Measurements from ENCODE around the gene EIF2S1. TPM values are rescaled to one million over a fixed set of nuclear protein-coding genes. Genes with fewer than 3 reads are reported as not detected.
A peak's percentile ranks its signal among the peaks of the same experiment; 100 is the strongest.
"Not testable (repeated sequence)": the region's sequence is repeated elsewhere in the genome, so short reads cannot be mapped to it uniquely, and the experiment has no call there.

EIF2S1 gene
- 75.9 TPM for total RNA-seq

DNA sequence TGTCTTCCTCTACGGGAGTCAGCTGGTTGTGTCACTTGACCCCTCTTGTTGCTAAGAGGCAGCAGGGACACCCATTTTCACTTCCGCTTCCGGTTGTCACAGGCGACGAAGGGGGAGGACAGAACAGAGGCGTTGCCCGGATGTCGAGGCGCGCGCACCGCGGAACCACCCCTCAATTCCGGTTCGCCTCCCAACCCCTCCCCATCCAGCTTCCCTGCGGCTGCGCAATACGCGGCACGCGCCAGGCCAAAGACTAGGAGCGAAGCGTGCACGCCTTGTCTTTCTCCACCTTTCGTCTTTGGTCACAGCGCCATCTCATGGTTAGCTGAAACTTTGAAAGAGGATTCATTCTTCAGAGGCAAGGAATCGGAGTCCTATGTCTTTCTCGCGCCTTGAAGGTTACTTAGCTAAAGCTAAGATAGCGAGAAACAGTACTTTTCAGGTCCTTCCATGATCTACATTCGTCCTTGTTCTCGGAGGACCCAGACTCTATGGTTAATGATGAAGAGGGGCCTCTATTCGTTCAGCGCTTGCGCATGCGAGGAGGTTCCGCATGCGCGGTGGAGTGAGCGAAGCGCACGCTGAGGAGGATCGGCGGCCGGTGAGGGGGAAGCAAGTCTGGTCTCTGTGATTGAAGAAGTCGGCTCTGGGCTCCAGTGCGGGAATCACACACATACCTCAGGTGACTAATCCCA is at the start of gene EIF2S1, which contains the start of gene ATP6V1D:
EIF2S1 (plus strand) TSS at position 554 of the 695 bp plus-strand sequence. CDS start 4,440 bp downstream, outside the sequence.
ATP6V1D (minus strand) TSS at position 30 of the 695 bp plus-strand sequence. CDS start 106 bp downstream, outside the sequence.
- DNase-seq (ENCODE audit: low spot score) = peak; percentile 100

- DNase-seq (ENCODE audit: low spot score) = no peak
These were observed 48.3 kb upstream of the EIF2S1 start for GRCh38 chr14:67311868-67312267.

DNA sequence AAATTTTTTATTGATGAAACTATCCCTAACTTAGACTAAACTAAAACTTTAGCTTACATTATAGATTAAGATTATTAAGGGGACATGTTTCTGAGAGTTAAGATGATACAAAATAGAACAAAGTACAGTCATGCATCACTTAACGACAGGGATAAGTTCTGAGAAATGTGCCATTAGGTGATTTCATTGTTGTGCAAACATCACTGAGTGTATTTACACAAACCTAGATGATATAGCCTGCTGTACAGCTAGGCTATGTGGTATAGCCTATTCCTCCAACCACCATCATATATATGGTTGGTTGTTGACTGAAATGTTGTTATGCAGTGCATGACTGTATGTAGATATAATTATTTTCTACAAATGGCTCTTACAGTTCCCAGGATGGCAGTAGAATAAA is 47.0 kb upstream of the EIF2S1 start:
- no peak for DNase-seq (ENCODE audit: low spot score)

DNA sequence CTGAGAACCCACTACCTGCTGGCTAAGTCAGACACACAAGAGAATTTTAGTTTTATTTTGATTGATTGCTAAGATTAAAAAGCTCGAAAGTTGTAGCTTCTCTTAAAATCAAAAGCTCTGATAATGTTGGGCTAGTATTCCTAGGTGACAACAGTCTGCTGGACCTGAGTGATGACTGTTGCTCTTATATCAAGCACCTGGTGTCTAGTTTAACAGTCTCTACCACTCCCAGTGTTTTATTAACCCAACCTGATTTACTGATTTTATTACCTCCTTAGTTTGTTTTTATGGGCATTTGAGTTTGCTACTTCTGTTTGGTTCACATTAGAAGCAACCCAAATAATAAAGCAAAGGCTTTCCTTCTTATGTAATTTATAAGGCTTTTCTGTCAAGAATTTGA is 42.3 kb upstream of the EIF2S1 start:
- no peak for DNase-seq (ENCODE audit: low spot score)

DNA sequence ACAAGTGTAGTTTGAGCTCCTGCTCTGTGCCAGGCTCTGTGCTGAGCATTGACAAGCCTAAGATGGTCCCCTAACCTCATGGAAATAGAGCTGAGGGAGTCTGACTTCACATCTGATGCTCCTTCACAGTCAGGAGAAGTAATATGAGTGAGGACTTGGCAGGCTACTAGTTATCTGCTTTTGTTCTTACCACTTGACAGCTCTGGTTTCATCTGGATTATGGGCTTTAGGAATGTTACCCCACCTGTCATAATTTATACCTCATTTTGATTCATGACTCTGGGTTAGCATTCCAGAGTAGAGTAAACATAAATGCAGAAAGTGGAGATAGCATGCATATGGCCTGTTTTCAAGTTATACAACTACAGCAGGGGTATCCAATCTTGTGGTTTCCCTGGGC is 41.0 kb upstream of the EIF2S1 start:
- DNase-seq (ENCODE audit: low spot score) = no peak

- DNase-seq (ENCODE audit: low spot score) = not testable (repeated sequence)
These were observed 30.5 kb upstream of the EIF2S1 start for GRCh38 chr14:67329666-67330065.

- no peak for DNase-seq (ENCODE audit: low spot score)
These were observed 28.6 kb upstream of the EIF2S1 start for GRCh38 chr14:67331368-67332125.

GRCh38 chr14:67332468-67332867 is 27.7 kb upstream of the EIF2S1 start:
- DNase-seq (ENCODE audit: low spot score) = no peak

- no peak for DNase-seq (ENCODE audit: low spot score)
These were observed 24.3 kb upstream of the EIF2S1 start for GRCh38 chr14:67335781-67336180.

GRCh38 chr14:67341231-67341630 is 18.9 kb upstream of the EIF2S1 start:
- DNase-seq (ENCODE audit: low spot score) = not testable (repeated sequence)

DNA sequence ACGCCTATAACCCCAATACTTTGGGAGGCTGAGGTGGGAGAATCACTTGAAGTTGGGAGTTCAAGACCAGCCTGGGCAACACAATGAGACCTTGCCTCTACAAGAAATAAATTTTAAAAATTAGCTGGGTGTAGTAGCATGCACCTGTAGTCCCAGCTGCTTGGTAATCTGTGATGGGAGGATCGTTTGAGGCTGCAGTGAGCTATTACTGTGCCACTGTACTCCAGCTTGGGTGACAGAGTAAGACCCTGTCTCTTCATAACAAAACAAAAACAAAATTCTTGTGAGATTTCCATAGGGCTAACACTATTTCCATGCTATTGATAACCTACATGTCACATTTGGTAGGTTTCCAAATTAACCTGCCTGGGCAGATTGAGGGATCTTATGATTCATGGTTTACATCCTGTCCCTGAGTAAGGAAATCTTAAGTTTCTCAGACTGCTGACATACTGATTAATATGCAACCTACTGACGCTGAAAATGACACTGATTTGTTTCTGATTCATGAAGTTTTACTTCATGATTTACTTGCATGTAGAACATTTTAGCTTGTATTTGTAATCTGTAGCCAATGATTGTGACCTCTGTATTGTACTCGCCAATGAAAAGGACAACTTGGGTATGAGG is 16.4 kb upstream of the EIF2S1 start:
- no peak for DNase-seq (ENCODE audit: low spot score)

GRCh38 chr14:67345583-67345982 is 14.5 kb upstream of the EIF2S1 start:
- no peak for DNase-seq (ENCODE audit: low spot score)

DNA sequence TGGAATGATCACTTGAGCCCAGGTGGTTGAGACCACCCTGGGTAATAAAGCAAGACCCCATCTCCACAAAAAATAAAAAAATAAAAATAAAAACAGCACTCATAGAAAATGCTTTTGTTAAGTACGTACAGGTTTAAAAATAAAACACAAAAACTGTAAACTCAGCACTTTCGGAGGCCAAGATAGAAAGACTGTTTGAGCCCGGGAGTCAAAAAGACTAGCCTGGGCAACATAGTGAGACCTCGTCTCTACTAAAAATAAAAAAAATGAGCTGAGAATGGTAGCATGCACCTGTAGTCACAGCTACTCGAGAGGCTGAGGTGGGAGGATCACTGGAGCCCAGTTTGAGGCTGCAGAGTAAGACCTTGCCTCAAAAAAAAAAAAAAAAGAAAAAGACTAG is 8.1 kb upstream of the EIF2S1 start:
- no peak for DNase-seq (ENCODE audit: low spot score)

- DNase-seq (ENCODE audit: low spot score) = no peak
These were observed 2.8 kb upstream of the EIF2S1 start for GRCh38 chr14:67357186-67357968.

DNA sequence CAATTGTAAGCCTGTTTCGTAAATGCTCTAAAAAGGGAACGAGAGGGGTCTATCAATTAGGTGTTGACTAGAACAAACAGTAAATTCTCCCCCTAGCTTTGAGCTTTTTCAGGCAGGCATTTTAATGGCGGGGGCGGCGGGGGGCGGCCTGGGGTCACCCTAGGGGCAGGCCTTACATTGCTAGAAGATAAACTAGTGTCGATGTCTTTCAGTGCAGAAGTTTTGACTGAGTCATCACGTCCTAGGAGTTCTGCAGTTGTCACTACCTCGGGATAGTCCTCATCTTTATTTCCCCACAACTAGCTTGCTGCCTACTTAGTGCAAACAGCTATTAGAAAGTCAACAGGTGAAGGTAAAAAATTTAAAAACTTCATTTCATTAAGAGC is 2.2 kb upstream of the EIF2S1 start:
- no peak for DNase-seq (ENCODE audit: low spot score)

- DNase-seq (ENCODE audit: low spot score) = no peak
These were observed 979 bp upstream of the EIF2S1 start for GRCh38 chr14:67358924-67359774.

GRCh38 chr14:67360470-67361206 is 510 bp downstream of the EIF2S1 start:
- DNase-seq (ENCODE audit: low spot score) = no peak

DNA sequence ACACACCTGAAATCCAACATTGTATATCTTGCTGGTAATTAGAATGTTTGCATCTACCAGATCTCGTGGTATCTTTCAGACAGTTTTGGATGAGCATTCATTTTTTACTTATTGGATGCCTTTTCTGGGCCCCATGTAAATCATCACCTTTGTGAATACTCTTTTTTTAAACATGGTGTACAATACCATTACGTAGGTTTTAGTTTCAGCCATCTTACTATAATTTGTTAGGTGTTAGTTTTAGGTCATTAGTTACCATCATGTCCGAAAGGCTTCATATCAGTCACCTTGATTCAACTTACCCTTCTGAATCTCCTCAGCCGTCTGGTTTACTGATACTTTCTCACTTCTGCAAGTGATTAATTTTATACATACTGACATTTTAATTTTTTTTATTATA is 5.3 kb downstream of the EIF2S1 start:
- no peak for DNase-seq (ENCODE audit: low spot score)

DNA sequence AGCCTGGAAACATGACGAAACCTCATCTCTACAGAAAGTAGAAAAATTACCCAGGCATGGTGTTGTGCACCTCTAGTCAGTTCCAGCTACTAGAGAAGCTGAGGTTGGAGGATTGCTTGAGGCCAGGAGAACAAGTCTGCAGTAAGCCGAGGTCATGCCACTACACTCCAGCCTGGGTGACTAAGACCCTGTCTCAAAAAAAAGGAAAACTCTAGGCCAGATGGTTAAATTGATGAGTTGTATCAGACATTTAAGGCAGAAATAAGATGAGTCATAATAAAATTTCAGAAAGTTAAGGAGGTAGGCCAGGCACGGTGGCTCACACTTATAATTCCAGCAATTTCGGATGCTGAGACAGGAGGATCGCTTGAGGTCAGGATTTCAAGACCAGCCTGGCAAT is 10.7 kb downstream of the EIF2S1 start:
- no peak for DNase-seq (ENCODE audit: low spot score)
